Activated naive CD8-positive, alpha-beta T cell (primary cell): ENCODE data around the gene PRODH2.
A peak's percentile ranks its signal among the peaks of the same experiment; 100 is the strongest.

Experiments used
- H3K27ac Mint-ChIP-seq: one replicate; pipeline ENCODE4 v1.8.0; 2021; ENCODE audit warnings: mixed read lengths
- H3K27me3 Mint-ChIP-seq: one replicate; pipeline ENCODE4 v1.8.0; 2021; ENCODE audit warnings: mixed read lengths
- H3K36me3 Mint-ChIP-seq: one replicate; pipeline ENCODE4 v1.8.0; 2021; ENCODE audit warnings: mixed read lengths
- H3K4me1 Mint-ChIP-seq: one replicate; pipeline ENCODE4 v1.8.0; 2021; ENCODE audit warnings: low read depth, mixed read lengths
- H3K4me3 Mint-ChIP-seq: one replicate; pipeline ENCODE4 v1.8.0; 2021; ENCODE audit warnings: mild to moderate bottlenecking, mixed read lengths
- H3K9me3 Mint-ChIP-seq: one replicate; pipeline ENCODE4 v1.8.0; 2021; ENCODE audit warnings: low read depth, mixed read lengths

Gene PRODH2

DNA sequence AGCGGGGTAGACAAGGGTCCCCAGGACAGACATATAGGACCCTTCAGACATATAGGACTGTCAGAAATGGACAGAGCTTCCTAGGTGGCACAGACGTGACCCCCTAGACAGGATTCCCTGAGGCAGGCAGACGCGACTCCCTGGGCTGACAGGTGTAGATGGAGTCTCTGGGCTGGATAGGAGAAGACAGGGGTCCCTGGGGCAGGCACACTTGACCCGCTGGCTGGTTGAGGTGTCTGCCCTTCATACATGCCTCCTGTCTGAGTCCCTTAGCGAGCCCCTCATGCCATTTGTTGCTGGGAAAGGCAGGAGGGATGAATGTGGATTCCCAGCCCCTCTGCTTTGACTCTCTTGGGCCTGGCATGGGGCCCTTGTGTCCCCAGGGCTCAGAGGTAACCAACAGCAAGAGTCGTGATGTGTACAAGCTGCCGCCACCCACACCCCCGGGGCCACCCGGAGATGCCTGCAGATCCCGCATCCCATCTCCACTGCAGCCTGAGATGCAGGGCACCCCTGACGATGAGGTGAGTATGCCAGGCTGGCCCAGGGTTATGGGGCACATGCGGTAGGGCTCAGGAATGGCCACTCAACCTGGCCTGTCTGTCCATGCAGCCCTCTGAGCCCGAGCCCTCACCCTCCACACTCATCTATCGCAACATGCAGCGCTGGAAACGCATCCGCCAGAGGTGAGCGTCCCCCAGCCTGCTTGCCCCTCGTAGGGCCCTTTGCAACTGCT lies 58.8 kb downstream of the PRODH2 start:
- Mint-ChIP-seq H3K9me3 (no peaks in the 10 kb centered on the region), H3K36me3 (no peaks in the 10 kb centered on the region), H3K27me3 (no peaks in the 10 kb centered on the region), H3K4me1 (peaks cover 27% of the 10 kb centered on the region), H3K27ac (no peak overlapping the region), H3K4me3 (no peak overlapping the region)

DNA sequence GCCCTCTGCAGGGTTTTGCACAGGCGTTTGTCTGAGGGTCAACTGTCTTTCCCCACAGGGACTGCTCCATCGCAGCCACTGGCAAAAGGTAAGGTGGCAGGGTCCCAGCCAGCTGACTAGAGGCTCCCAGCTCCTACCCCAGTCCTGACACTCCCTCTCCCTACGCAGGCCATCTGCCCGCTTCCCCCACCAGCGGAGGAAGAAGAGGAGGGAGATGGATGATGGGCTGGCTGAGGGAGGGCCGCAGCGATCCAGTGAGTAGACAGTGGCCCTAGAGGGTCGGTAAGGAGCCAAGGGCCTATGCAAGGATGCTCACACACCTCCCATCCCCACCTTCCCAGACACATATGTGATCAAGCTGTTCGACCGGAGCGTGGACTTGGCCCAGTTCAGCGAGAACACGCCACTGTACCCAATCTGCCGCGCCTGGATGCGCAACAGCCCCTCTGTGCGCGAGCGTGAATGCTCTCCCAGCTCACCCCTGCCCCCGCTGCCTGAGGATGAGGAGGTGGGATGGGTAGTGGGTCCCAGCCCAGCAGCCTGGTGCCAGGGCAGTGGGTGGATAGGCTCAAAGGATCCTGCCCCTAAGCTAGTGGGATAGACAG lies 59.8 kb downstream of the PRODH2 start:
- no peaks in the 10 kb centered on the region for H3K27me3 Mint-ChIP-seq
- H3K27ac Mint-ChIP-seq: no peak overlapping the region
- H3K36me3 Mint-ChIP-seq: no peaks in the 10 kb centered on the region
- H3K4me1 Mint-ChIP-seq: peaks cover 34% of the 10 kb centered on the region
- H3K9me3 Mint-ChIP-seq: no peaks in the 10 kb centered on the region
- H3K4me3 Mint-ChIP-seq: no peak overlapping the region

DNA sequence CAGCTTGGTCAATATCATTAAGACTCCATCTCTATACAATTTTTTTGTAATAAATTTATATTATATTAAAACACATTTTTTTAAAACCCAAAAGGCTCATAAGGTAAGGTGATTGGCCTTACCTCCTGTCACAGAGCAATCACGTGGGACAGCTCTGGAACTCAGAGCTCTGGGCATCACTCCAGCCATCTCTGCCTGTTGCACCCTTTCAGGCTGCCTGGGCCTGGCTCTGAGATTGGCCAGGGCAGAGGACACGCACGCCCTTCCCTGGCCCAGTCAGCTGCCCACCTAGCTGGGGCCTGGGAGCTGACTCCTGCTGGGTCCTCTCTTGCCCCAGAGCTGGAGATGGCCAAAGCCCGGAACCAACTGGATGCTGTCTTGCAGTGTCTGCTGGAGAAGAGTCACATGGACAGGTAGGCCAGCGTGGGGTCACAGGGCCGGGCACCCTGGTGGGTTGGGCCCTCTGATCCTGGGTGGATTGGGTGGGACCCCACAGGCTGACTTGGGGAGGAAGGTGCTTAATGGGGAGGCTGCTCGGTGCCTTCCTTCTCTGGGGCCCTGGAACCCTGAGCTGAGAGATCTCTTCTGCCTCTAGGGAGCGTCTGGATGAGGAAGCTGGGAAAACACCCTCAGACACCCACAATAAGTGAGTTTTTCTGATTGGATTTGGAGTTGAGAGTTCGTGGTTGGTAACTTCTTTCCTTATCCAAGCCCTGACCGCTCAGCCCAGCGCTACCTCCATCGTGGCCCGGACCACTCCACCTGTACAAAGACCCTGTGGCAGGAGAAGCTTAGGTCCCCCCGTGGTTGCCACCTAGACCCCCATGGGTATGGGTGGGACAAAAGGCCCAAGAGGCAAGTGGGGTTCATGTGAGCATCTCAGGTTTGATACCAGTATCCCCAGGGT lies 60.6 kb downstream of the PRODH2 start:
- Mint-ChIP-seq H3K4me1 (peaks cover 28% of the 10 kb centered on the region), H3K4me3 (no peak overlapping the region), H3K36me3 (no peaks in the 10 kb centered on the region), H3K9me3 (no peaks in the 10 kb centered on the region), H3K27me3 (no peaks in the 10 kb centered on the region), H3K27ac (no peak overlapping the region)

DNA sequence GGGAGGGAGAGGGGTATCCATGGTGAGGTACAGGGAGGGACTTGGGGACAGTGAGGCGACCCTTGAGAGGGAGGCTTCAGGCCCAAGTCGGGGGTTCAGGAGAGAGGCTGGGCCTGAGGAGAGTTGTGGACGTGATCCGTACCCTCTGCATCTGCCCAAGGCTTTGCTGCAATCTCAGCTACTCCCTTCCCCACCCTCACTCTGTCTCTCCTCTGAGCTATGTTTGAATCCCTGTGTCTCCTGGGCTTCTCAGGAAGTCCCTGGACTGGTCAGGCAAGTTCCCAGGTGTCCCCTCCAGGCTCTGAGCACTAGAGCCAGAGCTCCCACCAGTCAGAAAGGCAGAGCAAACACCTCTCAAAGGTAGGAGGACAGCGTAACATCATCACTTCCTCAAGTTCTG lies 62.5 kb downstream of the PRODH2 start:
- peaks cover 33% of the 10 kb centered on the region for H3K4me1 Mint-ChIP-seq

More for the DNA sequence above, 62.5 kb downstream of the PRODH2 start:
- Mint-ChIP-seq H3K27me3 (no peaks in the 10 kb centered on the region), H3K36me3 (no peaks in the 10 kb centered on the region), H3K9me3 (no peaks in the 10 kb centered on the region), H3K27ac (no peak overlapping the region), H3K4me3 (peak overlapping the region; percentile 27)
